Activated CD8-positive, alpha-beta memory T cell treated with anti-CD3 and anti-CD28 coated beads, Interleukin-2, amount 50 U/mL, for 1 hour (primary cell): ENCODE measurements around the gene ARL17A.
"Not testable (repeated sequence)": the region's sequence is repeated elsewhere in the genome, so short reads cannot be mapped to it uniquely, and the experiment has no call there.

Experiments
- DNase-seq: peaks from one replicate; pipeline ENCODE4 v3.0.0-alpha.2; 2020; ENCODE audit errors: extremely low read depth

The ARL17A gene

DNA sequence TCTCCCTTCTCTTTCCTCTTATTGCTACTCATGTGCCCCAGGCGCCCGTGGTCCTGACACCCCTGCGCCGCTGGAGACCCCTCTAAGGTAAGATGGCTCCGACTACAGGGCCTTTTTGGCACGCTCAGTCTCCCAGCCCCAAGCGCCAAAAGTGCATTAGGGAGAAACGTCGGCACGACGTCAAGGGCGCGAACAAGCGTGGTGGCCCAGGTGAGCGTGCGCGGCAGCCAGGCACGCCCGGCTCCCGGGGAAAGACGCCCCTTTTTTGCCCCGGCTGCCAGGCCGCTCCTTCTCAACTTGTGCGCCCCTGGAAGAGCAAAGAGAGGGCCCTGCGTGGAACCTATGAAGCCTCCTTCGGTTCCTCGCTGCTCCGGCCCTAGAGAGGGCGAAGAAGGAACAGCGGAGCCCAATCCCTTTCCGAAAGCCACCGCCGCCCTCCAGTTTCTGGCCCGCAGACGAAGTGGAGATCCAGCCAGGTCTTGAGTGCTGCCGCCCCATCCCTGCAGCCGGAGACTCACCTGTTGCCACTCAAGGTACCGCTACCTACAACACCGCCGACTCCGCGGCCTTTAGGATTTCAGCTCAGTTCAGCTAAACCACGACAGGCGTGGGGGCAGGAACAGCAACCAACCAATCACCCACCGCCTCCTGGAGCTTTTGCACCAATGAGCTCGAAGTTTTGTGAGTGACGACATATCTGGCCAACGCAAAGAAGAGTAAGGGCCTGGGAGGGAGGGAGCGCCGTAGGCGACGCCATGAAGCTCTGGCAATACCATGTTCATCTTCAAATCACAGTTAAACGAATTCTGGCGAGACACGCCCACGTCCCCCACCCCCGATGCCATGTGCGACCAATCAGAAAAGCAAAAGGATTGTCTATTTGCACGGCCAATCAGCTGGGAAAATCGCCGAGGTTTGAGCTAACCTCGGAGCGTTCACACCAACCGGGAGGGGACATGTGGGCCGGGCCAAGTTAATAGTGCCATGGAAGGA is at the start of gene ARL17A:
TSS of gene ARL17A (minus strand) at position 609 of the 993 bp plus-strand sequence. CDS start 3,369 bp downstream, outside the sequence.
- not testable (repeated sequence) for DNase-seq

DNA sequence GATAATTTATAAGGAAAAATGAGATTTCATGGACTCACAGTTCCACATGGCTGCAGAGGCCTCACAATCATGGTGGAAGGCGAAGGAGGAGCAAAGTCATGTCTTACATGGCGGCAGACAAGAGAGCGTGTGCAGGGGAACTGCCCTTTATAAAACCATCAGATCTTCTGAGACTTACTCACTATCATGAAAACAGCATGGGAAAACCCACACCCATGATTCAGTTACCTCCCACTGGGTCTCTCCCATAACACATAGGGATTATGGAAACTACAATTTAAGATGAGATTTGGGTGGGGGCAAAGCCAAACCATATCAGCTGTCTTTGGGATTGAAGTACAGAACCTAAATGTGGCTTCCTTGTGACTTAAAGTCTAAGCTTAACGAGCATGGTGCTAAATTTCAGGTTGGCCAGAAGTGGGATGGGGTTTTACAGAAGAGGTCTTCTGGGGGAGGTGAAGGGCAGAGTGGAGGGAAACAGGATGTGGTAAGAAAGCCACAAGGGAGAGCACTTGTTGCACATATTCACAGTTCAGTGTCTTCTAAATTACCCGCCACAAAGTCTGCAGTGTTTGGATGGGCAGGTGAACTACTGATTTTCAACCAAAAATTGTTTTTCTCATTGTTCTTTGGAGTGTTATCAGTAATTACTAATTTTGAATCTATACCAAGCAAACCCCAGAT is 49.4 kb upstream of the ARL17A start:
- not testable (repeated sequence) for DNase-seq

DNA sequence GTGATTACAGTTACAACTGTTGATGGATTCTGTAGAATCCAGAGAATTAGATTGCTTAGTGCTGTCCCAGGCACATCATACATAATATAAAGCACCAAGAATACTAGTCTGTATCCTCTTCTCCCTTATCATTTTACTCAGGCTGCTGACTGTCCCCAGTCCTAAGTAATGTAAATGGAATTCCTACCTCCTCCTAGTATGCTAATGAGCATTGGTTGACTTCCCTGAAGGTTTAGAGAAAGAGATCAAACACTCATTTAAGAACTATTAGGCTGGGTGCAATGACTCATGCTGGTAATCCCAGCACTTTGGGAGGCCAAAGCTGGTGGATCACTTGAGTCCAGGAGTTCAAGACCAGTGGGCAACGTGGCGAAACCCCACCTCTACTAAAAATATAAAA is 48.0 kb upstream of the ARL17A start:
- not testable (repeated sequence) for DNase-seq

DNA sequence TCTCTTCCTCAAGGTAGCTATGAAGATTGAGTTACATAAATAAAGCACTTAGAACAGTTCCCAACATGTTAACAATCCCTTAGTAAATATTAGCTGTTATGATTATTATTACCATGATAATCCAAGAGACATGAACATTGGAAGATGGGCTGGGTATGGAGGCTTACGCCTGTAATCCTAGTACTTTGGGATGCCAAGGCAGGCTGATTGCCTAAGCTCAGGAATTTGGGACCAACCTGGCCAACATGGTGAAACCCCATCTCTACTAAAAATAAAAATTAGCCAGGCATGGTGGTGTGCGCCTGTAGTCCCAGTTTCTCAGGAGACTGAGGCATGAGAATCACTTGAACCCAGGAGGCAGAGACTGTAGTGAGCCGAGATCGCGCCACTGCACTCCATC is 45.2 kb upstream of the ARL17A start:
- DNase-seq, result not testable (repeated sequence)

DNA sequence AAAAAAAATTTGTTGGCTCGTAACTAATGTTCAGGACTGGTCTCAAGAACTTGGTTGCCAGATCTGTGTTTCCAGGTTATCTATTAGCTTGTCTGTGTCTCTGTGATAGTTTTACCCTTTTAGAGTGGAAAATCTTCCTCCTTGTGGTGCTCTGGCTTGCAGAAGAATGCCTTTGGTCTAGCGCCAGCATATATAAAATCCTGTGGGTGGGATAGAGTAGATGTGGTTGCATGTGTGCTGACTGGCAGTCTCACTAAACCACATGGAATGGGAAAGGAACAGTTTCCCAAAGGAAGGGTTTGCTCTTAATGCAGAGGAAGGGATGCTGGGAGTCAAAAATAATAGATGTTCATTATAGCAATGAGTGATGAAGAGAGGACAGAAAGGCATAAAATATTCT is 44.3 kb upstream of the ARL17A start:
- not testable (repeated sequence) for DNase-seq

DNA sequence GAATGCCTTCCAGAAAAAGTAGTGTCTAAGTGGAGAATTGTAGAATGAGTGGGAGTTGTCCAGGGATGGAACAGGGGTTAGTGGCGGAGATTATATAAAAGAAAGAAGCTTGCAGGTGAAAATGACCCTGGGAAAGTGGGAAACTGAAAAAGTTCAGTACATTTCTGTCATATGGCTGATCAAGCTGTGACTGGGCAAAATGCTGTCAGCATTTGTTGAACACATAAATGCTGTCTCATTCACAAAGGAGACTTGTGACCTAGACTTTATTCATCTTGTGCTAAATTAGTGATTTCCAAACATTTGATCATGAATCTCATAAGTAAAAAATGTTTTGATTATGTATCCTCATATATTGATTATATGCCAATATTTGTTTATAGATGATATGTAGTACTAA is 39.5 kb upstream of the ARL17A start:
- not testable (repeated sequence) for DNase-seq

DNA sequence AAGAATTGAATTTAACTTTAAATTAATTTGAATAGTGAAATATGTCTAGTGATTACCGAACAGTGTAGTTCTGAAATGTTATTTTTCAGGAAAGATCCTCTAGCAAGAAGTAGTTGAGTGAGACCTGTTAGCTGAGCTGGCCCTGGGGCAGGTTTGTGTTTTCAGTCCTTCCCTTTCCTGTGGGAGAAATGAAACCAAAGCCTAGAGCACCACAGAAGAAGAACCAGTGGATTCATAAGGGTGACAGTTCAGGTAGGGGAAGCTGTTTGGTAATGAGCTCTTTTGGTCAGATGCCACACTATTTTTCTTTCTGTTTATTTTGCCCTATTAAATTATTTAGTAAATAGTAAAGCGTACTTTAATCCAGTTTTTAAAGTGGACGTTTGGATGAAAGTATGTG is 37.6 kb upstream of the ARL17A start:
- not testable (repeated sequence) for DNase-seq

DNA sequence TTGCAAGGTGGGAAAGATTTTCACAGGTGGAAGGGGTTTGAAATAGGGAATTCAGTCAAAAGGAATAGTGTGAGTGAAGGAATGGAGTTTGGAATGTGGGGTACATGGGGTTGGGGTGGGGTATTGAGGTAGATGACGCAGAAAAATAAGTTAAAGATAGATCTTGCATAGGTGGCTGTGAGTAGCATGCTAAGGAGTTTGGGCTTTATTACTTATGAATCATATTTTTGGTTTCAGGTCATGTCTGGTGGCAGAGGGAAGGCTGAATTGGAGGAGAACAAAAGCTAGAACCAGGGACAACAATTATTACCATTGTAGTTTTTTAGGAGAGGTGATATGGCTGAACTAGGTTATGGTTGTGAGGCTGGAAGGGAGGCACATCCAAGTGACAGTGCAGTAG is 34.4 kb upstream of the ARL17A start:
- not testable (repeated sequence) for DNase-seq

DNA sequence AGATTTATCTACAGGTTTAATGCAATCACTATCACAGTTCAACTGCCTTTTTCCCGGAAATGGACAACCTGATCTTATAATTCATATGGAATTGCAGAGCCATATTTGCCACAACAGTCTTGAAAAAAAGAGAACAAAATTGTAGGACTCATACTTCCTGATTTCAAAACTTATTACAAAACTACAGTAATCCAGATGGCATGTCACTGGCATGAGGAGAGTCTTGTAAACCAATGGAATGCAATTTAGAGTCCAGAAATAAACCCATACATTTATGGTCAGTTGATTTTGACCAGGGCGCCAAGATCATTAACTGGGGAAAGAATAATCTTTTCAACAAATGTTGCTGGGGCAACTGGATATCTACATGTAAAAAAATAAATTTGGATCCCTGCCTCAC is 31.8 kb upstream of the ARL17A start:
- not testable (repeated sequence) for DNase-seq

DNA sequence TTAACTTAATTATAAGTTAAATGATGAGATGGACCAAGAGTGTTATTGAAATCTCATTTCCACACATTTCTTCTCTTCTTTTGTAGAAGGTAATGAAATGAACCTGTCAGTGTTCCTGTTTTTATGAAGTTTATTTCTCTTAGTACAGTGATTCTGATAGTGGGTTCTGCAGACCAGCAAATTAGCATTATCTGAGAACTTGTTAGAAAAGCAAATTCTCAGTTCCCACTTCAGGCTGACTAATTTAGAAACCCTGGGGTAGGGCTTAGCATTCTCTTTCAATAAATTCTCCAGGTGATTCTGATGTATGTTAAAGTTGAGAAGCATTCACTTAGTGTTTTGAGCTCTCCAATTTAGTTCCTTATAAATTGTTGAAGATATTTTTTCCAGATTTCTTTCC is 23.6 kb upstream of the ARL17A start:
- not testable (repeated sequence) for DNase-seq

DNA sequence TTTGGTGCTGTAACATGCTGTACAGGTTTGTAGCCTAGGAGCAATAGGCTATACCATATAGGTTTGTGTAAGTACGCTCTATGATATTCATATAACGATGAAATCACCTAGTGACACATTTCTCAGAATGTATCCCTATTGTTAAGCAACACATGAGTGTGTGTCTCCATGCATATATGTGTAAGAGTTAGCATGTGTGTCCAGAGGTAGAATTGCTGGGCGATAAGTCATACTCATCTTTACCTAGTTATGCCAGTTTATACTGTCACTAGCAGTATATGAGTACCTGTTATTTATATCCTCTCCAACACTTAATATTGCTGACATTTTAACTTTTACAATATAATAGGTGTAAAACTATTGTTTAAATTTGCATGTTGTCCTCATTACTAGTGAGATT is 21.3 kb upstream of the ARL17A start:
- DNase-seq, result not testable (repeated sequence)

DNA sequence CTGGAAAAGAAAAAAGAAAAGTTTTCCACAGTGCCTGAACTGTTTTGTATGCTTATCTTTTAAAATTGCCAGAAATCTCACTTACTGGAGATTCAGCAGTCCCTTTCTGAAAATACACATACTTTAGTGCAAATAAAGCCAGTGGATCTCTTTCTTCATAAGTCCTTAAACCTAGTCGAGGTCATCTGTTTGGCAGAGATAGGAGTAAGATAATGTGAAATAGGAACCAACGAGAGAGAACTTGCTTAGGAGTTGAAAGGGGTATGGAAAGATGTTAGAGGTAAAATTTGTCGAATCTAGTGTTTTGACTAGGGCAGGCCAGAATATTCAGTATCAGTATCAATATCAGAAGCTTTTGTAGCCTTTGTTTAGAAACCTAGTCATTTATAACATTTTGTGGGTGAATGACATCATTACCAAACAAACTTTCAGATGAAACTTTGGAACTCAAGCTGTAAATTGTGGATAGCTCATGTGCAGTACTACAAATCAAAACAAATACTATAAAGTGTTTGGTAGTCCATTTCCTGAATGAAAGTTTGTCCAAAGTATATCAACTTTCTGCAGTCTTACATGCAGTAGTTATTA is 18.9 kb upstream of the ARL17A start:
- not testable (repeated sequence) for DNase-seq

DNA sequence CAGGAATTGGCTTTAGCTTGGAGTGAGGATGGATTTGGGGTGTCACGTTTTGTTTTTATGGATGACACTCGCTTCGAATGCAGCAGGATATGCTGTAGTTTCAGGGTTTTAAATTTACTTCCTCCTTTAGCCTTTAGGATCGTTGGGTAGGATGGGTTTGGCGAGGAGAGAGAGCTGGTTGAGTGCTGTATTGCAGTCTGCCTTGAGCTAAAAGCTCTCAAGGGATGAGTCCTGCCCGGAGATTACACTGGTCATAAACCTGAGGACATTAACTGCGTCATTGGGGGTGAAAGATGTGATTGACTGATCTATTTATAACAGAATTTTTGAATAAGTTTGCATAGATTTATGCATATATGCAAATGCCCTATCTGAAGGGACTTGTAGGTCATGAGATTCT is 11.8 kb upstream of the ARL17A start:
- not testable (repeated sequence) for DNase-seq

DNA sequence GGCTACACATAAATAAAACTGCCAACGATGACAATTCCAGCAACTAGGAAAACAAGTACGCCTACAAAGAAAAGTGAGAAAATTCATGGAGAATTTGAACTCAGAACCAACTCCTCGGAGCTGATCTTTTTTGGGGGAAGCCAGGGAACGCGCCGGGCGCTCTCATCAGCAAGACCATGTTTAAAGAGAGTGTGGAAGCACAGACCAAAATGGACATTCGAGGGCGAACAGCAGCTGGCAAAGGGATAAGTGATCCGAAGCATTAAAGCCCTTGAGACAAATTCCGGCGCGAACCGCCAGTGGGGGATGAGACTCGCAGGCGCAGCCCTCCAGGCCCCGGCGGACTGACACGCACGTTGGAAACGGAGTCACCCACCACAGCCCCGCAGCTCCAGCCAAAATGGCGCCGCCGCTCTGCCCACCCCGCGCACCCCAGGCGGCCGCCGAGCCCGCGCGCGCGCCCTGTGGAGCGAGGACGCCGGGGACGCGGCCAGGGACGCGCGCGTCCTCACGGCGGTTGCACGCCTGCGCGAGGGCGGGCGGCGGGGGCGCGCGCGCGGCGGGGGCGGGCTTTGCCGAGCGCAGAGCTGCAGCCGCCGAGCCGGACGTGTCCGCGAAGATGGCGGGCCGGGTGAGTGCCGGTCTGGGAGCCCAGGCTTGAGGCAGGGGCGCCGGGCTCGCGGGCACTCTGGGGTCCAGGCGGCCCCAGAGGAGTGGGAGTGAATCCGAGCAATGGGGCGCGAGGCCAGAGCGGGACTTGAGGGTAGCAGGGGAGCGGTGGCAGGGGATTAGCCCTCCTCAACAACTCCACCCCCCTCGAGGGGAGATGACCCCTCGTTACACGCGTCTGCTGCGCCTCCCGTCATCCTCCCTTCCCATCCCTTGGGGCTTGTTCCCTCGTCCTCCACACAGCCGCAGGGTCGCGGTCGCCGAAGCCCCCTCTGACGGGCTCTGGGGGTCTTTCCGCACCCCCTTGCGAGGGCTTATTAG is 11.0 kb upstream of the ARL17A start, which contains the start of gene NSF:
TSS of gene NSF (plus strand) at position 513 of the 990 bp plus-strand sequence. CDS start at position 620, 107 bp downstream.
- DNase-seq, result not testable (repeated sequence)

DNA sequence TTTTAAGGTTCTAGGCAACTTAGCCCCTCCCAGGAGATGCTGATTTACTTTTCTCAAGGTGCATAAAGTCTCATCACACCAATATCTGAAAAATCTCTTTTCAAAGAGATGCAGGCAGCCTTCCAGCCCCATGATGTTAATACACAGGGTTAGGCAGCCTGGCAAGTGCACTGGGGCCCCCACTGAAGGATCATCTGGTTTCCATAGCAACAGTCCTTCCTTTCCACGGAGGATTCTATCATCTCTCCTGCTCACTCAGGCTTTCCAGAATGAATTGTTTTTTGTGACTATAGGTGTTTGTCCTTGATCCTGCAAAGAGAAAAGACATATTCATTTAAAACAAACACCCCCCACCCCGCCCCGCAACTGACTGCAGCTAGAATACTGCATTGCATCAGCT is 6.0 kb upstream of the ARL17A start:
- not testable (repeated sequence) for DNase-seq

DNA sequence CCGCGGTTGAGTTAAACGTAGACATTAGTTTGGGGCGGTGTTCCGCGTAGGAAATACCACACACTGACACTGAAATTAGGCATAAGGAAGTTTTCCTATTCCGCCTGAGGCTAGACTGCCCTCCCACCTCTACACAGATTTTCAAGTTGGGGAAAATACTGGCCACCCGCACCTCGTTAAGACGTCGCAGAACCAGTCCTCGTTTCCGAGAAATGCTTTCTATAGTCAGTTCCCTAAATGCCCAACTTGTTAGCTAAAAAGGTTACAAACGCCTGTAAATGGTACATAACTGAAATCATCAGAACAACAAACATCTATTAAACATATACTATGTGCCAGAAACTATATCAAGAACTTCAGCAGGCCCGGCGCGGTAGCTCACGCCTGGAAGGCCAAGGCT is 591 bp upstream of the ARL17A start:
- DNase-seq, result not testable (repeated sequence)

DNA sequence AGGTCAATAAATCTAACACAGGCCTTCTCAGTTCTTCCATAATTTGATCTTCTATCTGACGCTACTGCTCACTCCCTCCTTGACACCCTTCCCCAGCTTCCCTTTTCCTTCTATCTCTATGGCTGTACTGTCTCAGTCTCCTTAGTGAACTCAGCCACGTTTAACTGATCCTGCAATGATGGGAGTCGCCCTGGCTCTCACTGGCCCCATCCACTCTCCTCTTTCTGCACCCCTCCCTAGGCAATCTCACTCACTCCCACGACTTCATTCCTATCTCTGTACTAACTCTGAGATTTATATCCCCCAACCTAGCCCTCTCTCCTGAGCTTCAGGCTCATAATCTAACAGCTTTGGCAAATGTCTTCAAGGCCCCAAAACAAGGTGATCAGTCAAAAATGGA is 7.7 kb downstream of the ARL17A start:
- not testable (repeated sequence) for DNase-seq

DNA sequence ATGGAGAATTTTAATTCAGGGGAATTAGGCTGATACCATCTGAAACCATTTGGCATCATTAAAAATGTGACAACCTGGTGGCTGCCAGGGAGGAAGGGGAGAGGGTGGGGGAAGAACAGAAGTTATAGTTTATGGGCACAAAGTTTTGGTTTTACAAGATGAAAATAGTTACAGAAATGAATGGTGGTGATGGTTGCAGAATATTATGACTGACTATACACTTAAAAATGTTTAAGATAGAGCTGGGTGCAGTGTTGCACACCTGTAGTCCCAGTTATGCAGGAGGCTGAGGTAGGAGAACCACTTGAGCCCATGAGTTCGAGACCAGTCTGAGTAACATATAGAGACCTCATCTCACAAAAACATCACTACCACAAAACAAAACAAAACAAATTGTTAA is 12.5 kb downstream of the ARL17A start:
- DNase-seq, result not testable (repeated sequence)

DNA sequence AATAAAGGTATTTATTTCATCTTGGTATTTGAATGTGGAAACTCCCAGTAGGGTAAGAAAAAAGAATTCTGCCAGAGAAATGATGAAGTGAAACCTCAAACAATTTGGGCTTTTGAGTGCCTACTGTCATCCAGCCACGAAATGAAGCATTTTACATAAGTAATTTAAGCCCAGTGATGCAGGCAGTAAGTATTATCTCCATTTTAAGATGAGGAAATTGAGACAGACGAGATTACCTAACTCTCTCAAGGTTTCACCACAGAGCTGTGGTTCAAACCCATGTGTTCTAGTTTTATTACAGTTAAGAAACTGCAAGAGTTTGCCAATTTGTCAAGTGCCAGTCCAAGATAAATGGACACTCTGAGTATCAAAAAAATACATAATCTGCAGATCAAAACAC is 13.2 kb downstream of the ARL17A start:
- DNase-seq, result not testable (repeated sequence)

DNA sequence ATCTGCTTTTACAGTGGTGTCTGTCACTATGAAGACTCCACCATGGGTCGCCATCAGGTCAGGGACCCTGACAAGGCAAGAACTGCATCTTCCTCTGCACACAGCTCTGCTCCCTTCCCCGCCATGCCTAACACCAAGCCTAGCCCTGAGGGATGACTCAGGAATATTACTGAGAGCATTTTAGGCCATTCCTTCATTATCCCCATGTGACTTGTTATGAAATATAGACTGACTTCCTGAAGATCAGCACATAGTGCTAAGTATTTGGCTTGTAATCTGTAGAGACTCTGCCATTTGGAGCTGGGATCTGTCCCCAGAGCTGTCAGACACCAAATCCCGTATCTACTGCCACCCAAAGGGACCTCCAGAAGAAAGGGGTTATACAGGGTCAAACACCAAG is 19.4 kb downstream of the ARL17A start:
- not testable (repeated sequence) for DNase-seq

DNA sequence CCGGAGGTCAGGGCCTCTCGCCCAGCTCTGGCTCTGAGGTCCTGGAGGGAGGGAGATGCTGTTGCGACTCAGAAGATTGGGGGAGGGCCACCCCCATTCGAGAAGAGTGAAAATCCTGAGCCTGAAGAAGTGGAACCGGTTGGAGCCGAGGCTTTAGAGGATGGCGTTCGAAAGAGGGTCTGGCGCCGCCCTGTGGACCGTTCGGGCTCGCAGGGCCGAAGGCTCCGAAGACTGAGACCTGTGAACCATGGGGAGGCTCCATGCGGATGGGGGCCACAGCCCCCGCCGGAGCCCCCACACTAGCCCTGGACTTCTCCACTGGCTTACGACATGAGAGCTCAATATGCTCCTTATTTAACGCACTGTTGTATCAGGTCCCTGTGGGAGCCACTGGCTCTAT is 20.3 kb downstream of the ARL17A start:
- not testable (repeated sequence) for DNase-seq
